Keratinocyte (primary cell): ENCODE data around the gene CDK14. TPM values are rescaled to one million over a fixed set of nuclear protein-coding genes. Genes with fewer than 3 reads are reported as not detected.

ENCODE experiments used
- DNase-seq: peaks from one replicate; pipeline ENCODE4 v3.0.0-alpha.2; 2011; ENCODE audit warnings: low read depth, missing footprints, low spot score
- FAIRE-seq: peaks from 2 replicates; lab custom pipeline; 2011; peaks lifted over from hg19 to GRCh38; lab: Jason Lieb, UNC
- H2AFZ ChIP-seq: 2 replicates; pipeline ENCODE4 v1.6.0; 2012; ENCODE audit warnings: low read length, control low read depth, inconsistent platforms; ENCODE audit not compliant: control insufficient read depth
- H3K27ac ChIP-seq: 2 replicates; pipeline ENCODE4 v1.5.1; 2011; ENCODE audit warnings: low read length; ENCODE audit not compliant: control insufficient read depth, insufficient read depth
- H3K27me3 ChIP-seq: 3 replicates; pipeline ENCODE4 v1.6.0; 2011; ENCODE audit warnings: low read length; ENCODE audit not compliant: control insufficient read depth, insufficient read depth; ENCODE audit errors: extremely low read depth
- H3K36me3 ChIP-seq, 2 experiments: 2 replicates in 1 of 2; 3 replicates in 1 of 2; pipeline ENCODE4 v1.5.1; 2011; ENCODE audit warnings: low read length in 2 of 2, mild to moderate bottlenecking in 1 of 2; ENCODE audit not compliant: control insufficient read depth in 2 of 2, insufficient read depth in 2 of 2; ENCODE audit errors: extremely low read depth in 1 of 2
- H3K4me1 ChIP-seq: 3 replicates; pipeline ENCODE4 v1.5.1; 2011; ENCODE audit warnings: low read length; ENCODE audit not compliant: control insufficient read depth, insufficient read depth; ENCODE audit errors: extremely low read depth
- H3K4me2 ChIP-seq: 3 replicates; pipeline ENCODE4 v1.6.0; 2011; ENCODE audit warnings: low read depth, low read length; ENCODE audit not compliant: control insufficient read depth, insufficient read depth; ENCODE audit errors: extremely low read depth
- H3K4me3 ChIP-seq, 3 experiments: fragments of 200-600 bp in 1 of 3; sonication (generic) in 1 of 3; 2 replicates in 2 of 3; 3 replicates in 1 of 3; pipeline ENCODE4 v1.5.1; 2011 to 2016; ENCODE audit warnings: low read length in 3 of 3, mild to moderate bottlenecking in 3 of 3, control low read depth in 2 of 3, inconsistent platforms in 1 of 3, low read depth in 1 of 3, mixed read lengths in 1 of 3, mixed run types in 1 of 3, moderate library complexity in 1 of 3; ENCODE audit not compliant: control insufficient read depth in 2 of 3, insufficient read depth in 2 of 3; ENCODE audit errors: extremely low read depth in 1 of 3
- H3K79me2 ChIP-seq: 2 replicates; pipeline ENCODE4 v1.6.0; 2012; ENCODE audit warnings: low read length; ENCODE audit not compliant: control insufficient read depth, insufficient read depth
- H3K9ac ChIP-seq: 3 replicates; pipeline ENCODE4 v1.6.0; 2011; ENCODE audit warnings: low read length; ENCODE audit not compliant: control insufficient read depth, insufficient read depth; ENCODE audit errors: extremely low read depth
- H3K9me1 ChIP-seq: 3 replicates; pipeline ENCODE4 v1.6.0; 2011; ENCODE audit warnings: low read length; ENCODE audit not compliant: control insufficient read depth, insufficient read depth; ENCODE audit errors: extremely low read depth
- H3K9me3 ChIP-seq: 2 replicates; pipeline ENCODE4 v1.5.1; 2012; ENCODE audit warnings: low read depth, low read length; ENCODE audit not compliant: control insufficient read depth
- H4K20me1 ChIP-seq: 3 replicates; pipeline ENCODE4 v1.6.0; 2011; ENCODE audit warnings: low read length; ENCODE audit not compliant: control insufficient read depth, insufficient read depth; ENCODE audit errors: extremely low read depth
- EZH2 ChIP-seq: IDR thresholded peaks from one replicate; pipeline ENCODE4 v1.6.1; 2012; ENCODE audit warnings: inconsistent platforms, mild to moderate bottlenecking, low read length, moderate library complexity
- dilution Hi-C: fragments of 300-500 bp; cut with MboI; formaldehyde crosslinking; loops from one replicate; pipeline ENCODE4 v1.7.0; 2020; ENCODE audit warnings: low sequenced_read_pairs; ENCODE audit not compliant: extremely low pct_ligation_motif_present
- polyA plus RNA-seq, 5 experiments: library from polyadenylated mRNA; depleted of rRNA in 3 of 5; stranded (reverse) in 3 of 5; stranded (forward) in 1 of 5; unstranded in 1 of 5; fragments of >200 nt; gene quantifications; 1 replicate in 1 of 5; 2 replicates in 3 of 5; 3 replicates in 1 of 5; pipeline versions ENCODE4 v1.2.1 to v1.2.3, GENCODE V29; 2011 to 2012; ENCODE audit warnings: missing spikeins in 2 of 5, low read depth in 1 of 5, low replicate concordance in 1 of 5
- TF ChIP-seq, protein P1 (sequence below), 3 experiments: IDR thresholded peaks in 1 of 3; conservative IDR thresholded peaks in 1 of 3; optimal IDR thresholded peaks in 1 of 3; 2 replicates in 2 of 3; 3 replicates in 1 of 3; pipeline versions ENCODE3 to v1.5.1; 2011; ENCODE audit warnings: low read length in 3 of 3, mild to moderate bottlenecking in 3 of 3, moderate library complexity in 2 of 3, control low read depth in 1 of 3, inconsistent platforms in 1 of 3; ENCODE audit not compliant: insufficient read depth in 2 of 3; ENCODE audit errors: extremely low read depth in 1 of 3

The CDK14 gene
- polyA plus RNA-seq, 1 donor (not counting 4 experiments of a cell fraction or from before 2014, with no cell fraction given): 4.0 TPM

- Histone ChIP-seq H3K4me2 (no peak overlapping the region), H3K4me3 (no peak overlapping the region), H2AFZ (no peak overlapping the region), H3K27ac (no peak overlapping the region), H3K9me3 (no peaks in the 10 kb centered on the region), H4K20me1 (no peaks in the 10 kb centered on the region), H3K27me3 (no peaks in the 10 kb centered on the region), H3K9me1 (no peaks in the 10 kb centered on the region), H3K4me1 (no peaks in the 10 kb centered on the region), H3K9ac (no peak overlapping the region), H3K36me3 (no peaks in the 10 kb centered on the region), H3K79me2 (no peaks in the 10 kb centered on the region)
- dilution Hi-C loops: no loop called here
- TF ChIP-seq EZH2: no peak
- TF ChIP-seq, protein P1, sequence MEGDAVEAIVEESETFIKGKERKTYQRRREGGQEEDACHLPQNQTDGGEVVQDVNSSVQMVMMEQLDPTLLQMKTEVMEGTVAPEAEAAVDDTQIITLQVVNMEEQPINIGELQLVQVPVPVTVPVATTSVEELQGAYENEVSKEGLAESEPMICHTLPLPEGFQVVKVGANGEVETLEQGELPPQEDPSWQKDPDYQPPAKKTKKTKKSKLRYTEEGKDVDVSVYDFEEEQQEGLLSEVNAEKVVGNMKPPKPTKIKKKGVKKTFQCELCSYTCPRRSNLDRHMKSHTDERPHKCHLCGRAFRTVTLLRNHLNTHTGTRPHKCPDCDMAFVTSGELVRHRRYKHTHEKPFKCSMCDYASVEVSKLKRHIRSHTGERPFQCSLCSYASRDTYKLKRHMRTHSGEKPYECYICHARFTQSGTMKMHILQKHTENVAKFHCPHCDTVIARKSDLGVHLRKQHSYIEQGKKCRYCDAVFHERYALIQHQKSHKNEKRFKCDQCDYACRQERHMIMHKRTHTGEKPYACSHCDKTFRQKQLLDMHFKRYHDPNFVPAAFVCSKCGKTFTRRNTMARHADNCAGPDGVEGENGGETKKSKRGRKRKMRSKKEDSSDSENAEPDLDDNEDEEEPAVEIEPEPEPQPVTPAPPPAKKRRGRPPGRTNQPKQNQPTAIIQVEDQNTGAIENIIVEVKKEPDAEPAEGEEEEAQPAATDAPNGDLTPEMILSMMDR (optimal IDR thresholded peaks at IDR 0.05 in 1 of 3, IDR thresholded peaks at IDR 0.05 in 1 of 3, conservative IDR thresholded peaks at IDR 0.05 in 1 of 3; ENCODE audit: extremely low read depth in 1 of 3, insufficient read depth in 2 of 3, low read length in 3 of 3): no peak
- no peak for DNase-seq
- no peak for FAIRE-seq
These were observed 541.8 kb downstream of the CDK14 start for GRCh38 chr7:91137788-91138368.

- Histone ChIP-seq H3K27ac (no peak overlapping the region), H3K36me3 (no peaks in the 10 kb centered on the region), H4K20me1 (no peaks in the 10 kb centered on the region), H2AFZ (no peak overlapping the region), H3K9me3 (no peaks in the 10 kb centered on the region), H3K4me2 (no peak overlapping the region), H3K79me2 (no peaks in the 10 kb centered on the region), H3K9ac (no peak overlapping the region), H3K9me1 (no peaks in the 10 kb centered on the region), H3K4me1 (no peaks in the 10 kb centered on the region), H3K4me3 (no peak overlapping the region), H3K27me3 (no peaks in the 10 kb centered on the region)
- no peak for DNase-seq
- dilution Hi-C loops: no loop called here
- TF ChIP-seq, protein P1 (optimal IDR thresholded peaks at IDR 0.05 in 1 of 3, IDR thresholded peaks at IDR 0.05 in 1 of 3, conservative IDR thresholded peaks at IDR 0.05 in 1 of 3; ENCODE audit: extremely low read depth in 1 of 3, insufficient read depth in 2 of 3, low read length in 3 of 3): no peak
- no peak for TF ChIP-seq EZH2
- no peak for FAIRE-seq
These were observed 544.2 kb downstream of the CDK14 start for GRCh38 chr7:91140286-91140685.
